LNCAP (cell line): ENCODE results near the gene LYPD6B.

ENCODE experiments used
- TF ChIP-seq, protein P1 (sequence below): fragments of 450-650 bp; IDR thresholded peaks from 2 replicates; pipeline ENCODE4 v1.5.1; 2017; ENCODE audit warnings: mild to moderate bottlenecking

The LYPD6B gene

DNA sequence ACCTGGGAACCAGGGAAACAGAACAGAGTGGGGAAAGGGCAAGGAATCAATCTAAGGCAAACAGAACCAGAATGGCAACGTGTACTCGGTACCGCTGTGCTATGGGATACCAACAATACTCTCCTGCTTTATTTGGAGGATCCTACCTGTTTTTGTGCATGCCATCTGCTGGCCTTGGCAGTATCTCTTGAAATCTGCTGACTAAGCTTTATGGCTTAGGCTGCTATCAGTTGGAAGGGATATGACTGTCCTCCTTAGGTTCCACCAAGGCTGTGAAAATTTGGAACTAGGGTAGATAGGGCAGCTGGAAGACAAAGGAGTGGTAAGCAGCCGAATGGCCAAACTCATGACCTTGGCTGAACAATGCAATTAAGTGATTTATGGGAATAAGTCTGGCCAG lies 220.6 kb downstream of the LYPD6B start:
- TF ChIP-seq, protein P1, sequence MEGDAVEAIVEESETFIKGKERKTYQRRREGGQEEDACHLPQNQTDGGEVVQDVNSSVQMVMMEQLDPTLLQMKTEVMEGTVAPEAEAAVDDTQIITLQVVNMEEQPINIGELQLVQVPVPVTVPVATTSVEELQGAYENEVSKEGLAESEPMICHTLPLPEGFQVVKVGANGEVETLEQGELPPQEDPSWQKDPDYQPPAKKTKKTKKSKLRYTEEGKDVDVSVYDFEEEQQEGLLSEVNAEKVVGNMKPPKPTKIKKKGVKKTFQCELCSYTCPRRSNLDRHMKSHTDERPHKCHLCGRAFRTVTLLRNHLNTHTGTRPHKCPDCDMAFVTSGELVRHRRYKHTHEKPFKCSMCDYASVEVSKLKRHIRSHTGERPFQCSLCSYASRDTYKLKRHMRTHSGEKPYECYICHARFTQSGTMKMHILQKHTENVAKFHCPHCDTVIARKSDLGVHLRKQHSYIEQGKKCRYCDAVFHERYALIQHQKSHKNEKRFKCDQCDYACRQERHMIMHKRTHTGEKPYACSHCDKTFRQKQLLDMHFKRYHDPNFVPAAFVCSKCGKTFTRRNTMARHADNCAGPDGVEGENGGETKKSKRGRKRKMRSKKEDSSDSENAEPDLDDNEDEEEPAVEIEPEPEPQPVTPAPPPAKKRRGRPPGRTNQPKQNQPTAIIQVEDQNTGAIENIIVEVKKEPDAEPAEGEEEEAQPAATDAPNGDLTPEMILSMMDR = no peak

GRCh38 chr2:149261692-149262091 lies 223.2 kb downstream of the LYPD6B start:
- TF ChIP-seq, protein P1 = no peak
